ENCODE measurements around the gene GALNT17.

The GALNT17 gene

DNA sequence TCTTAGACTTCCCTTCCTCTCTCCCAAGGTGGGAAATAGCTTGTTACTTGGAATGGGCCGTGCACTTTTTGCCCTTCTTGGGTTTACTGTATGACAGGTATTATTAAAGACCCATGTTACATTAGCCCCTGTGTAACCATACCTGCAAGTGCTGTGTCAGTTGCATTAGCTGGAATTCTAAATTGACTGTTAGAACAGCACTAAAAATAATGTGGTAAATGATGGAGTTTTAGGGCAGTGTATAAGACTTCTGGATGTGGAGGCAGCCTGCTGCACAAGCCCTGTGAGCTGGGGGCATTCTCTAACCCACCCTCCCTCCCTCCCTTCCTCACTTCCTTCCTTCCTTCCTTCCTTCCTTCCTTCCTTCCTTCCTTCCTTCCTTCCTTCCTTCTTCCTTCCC, 52.7 kb downstream of the GALNT17 start:
- H3K27ac ChIP-seq = no peak overlapping the region
- CTCF ChIA-PET = no interaction called here
- POLR2A ChIA-PET (ENCODE audit: low non-redundant PET) = no interaction called here
- no peak for DNase-seq (ENCODE audit: low spot score)
- TF ChIP-seq, protein P1, sequence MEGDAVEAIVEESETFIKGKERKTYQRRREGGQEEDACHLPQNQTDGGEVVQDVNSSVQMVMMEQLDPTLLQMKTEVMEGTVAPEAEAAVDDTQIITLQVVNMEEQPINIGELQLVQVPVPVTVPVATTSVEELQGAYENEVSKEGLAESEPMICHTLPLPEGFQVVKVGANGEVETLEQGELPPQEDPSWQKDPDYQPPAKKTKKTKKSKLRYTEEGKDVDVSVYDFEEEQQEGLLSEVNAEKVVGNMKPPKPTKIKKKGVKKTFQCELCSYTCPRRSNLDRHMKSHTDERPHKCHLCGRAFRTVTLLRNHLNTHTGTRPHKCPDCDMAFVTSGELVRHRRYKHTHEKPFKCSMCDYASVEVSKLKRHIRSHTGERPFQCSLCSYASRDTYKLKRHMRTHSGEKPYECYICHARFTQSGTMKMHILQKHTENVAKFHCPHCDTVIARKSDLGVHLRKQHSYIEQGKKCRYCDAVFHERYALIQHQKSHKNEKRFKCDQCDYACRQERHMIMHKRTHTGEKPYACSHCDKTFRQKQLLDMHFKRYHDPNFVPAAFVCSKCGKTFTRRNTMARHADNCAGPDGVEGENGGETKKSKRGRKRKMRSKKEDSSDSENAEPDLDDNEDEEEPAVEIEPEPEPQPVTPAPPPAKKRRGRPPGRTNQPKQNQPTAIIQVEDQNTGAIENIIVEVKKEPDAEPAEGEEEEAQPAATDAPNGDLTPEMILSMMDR (conservative IDR thresholded peaks at IDR 0.05; ENCODE audit: low read depth) = no peak

DNA sequence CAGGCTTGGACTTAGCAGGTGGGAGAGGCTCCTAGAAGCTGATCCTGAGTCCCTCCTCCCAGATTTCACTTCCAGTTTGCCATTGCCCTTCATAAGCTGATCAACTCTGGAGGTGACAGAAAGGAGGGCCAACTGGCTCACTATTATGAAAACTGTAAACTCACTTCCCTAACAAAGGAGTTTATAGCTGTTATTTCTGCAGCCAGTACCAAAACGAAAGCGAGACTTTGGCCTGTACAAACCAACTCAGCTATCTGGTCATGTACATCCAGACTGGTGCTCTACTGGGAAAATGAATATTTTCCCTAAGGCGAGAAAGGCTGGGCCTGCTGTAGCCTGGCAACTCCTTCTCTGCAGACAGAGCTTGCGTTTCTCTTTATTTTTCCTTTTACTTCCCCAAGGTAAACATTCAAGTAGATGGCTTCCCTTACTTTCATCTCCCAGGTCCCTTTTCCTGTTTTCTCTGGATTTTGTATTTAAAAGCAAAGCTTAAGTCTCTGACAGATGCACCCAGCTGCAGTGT, 54.7 kb downstream of the GALNT17 start:
- CTCF ChIA-PET = interaction anchor here (1.1 kb wide), 1 partner anchor 9 kb away, joined by 4 read pairs; no protein-coding TSS in a partner anchor
- DNase-seq (ENCODE audit: low spot score) = no peak
- POLR2A ChIA-PET (ENCODE audit: low non-redundant PET) = no interaction called here
- no peak overlapping the region for H3K27ac ChIP-seq
- TF ChIP-seq, protein P1 (conservative IDR thresholded peaks at IDR 0.05; ENCODE audit: low read depth) = no peak

DNA sequence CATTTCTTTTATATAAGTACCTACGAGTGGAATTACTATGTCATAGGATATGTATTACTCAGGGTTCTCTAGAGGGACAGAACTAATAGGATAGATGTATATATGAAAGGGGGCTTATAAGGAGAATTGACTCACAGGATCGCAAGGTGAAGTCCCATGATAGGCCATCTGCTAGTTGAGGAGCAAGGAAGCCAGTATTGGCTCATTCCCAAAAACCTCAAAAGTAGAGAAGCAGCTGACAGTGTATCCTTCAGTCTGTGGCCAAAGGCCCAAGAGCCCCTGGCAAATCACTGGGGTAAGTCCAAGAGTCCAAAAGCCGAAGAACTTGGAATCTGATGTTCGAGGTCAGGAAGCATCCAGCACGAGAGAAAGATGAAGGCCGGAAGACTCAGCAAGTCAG, 59.8 kb downstream of the GALNT17 start:
- no peak for DNase-seq (ENCODE audit: low spot score)
- ChIA-PET CTCF (no interaction called here), POLR2A (ENCODE audit: low non-redundant PET) (no interaction called here)
- TF ChIP-seq, protein P1 (conservative IDR thresholded peaks at IDR 0.05; ENCODE audit: low read depth) = no peak
- no peak overlapping the region for H3K27ac ChIP-seq

DNA sequence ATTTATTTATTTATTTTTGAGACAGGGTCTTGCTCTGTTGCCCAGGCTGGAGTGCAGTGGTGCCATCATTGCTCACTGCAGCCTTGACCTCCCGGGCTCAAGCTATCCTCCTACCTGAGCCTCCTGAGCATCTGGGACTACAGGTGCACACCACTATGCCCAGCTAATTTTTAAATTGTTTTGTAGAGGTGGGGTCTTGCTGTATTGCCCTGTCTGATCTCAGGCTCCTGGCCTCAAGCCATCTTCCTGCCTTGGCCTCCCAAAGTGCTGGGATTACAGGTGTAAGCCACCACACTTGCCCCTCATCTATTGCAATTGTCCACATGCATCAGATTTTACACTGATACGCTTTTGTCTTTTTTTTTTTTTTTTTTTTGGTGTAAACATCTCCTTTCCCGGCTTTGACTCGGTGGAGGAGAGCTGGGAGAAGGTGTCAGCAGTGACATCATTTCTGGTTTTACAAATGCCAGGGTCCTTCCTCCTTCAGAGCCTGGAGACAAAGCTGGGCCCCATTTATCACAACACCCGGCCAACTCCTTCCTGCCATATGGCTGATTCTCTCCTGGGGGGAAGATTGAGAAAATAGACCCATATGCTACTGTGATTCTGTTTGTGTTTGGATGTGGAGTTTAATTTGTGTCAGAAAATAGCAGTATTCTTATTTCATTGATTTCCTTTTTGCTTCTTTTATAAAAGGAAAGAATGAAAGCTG, 61.3 kb downstream of the GALNT17 start:
- CTCF ChIA-PET = no interaction called here
- no peak overlapping the region for H3K27ac ChIP-seq
- TF ChIP-seq, protein P1 (conservative IDR thresholded peaks at IDR 0.05; ENCODE audit: low read depth) = no peak
- POLR2A ChIA-PET (ENCODE audit: low non-redundant PET) = no interaction called here
- DNase-seq (ENCODE audit: low spot score) = no peak

DNA sequence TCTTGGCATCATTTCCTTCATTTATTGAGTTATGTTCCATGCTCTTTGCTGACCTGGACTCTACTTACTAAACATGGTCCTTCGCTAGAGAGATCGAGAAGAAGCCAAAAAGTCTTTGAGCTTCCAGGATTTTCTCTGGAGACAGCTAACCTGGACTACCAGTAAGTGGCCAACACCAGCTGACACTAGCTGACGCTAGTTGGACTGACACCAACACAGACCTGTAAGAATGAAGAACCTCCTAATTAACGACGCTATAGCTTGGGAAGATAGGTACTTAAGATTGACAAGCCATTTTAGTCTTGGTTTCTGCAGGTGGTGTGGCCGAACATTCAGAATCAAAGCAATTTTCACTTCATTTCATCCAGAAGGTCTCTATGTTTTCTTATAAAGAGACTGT, 66.4 kb downstream of the GALNT17 start:
- TF ChIP-seq, protein P1 (conservative IDR thresholded peaks at IDR 0.05; ENCODE audit: low read depth) = no peak
- CTCF ChIA-PET = no interaction called here
- POLR2A ChIA-PET (ENCODE audit: low non-redundant PET) = no interaction called here
- H3K27ac ChIP-seq = no peak overlapping the region
- no peak for DNase-seq (ENCODE audit: low spot score)

DNA sequence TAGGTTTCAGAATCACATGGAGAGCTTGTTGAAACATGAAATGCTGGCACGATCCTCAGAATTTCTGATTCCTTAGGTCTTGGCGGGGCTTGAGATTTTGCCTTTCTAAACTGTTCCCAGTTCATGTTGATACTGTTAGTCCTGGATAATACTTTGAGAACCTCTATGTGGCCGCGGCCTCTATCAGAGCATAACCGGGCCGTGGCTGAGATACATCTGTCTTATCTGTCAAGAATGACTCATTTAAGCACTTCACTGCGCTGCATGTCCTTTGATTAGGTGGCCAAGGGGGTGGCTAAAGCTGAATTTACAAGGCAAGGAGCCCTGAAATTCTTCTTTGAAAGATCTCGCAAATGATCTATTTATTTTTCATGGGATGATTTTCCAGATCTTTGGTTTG, 66.9 kb downstream of the GALNT17 start:
- DNase-seq (ENCODE audit: low spot score) = no peak
- CTCF ChIA-PET = no interaction called here
- TF ChIP-seq, protein P1 (conservative IDR thresholded peaks at IDR 0.05; ENCODE audit: low read depth) = no peak
- POLR2A ChIA-PET (ENCODE audit: low non-redundant PET) = no interaction called here
- no peak overlapping the region for H3K27ac ChIP-seq

All from RWPE1 (cell line).